Hippocampal formation (tissue), 2 donors: ENCODE measurements around the gene CD302.
"Not testable (repeated sequence)": the region's sequence is repeated elsewhere in the genome, so short reads cannot be mapped to it uniquely, and the experiment has no call there.

Experiments used
- DNase-seq, 2 donors: peaks; one replicate each; lab custom pipeline; 2025; lab: John Stamatoyannopoulos, UW

CD302 gene

GRCh38 chr2:159750873-159751272 is 47.1 kb downstream of the CD302 start:
- DNase-seq, result no peak

GRCh38 chr2:159748089-159748488 is 49.9 kb downstream of the CD302 start:
- DNase-seq, result no peak

- DNase-seq, result not testable (repeated sequence)
These were observed 52.8 kb downstream of the CD302 start for GRCh38 chr2:159745237-159745636.

GRCh38 chr2:159744363-159744762 is 53.6 kb downstream of the CD302 start:
- no peak for DNase-seq

GRCh38 chr2:159742846-159743245 is 55.2 kb downstream of the CD302 start:
- no peak for DNase-seq

GRCh38 chr2:159738509-159739390 is 59.3 kb downstream of the CD302 start:
- DNase-seq, result no peak

GRCh38 chr2:159737917-159738296 is 60.1 kb downstream of the CD302 start:
- no peak for DNase-seq

- no peak for DNase-seq
These were observed 60.6 kb downstream of the CD302 start for GRCh38 chr2:159737292-159737916.

GRCh38 chr2:159736048-159736447 is 62.0 kb downstream of the CD302 start:
- DNase-seq, result no peak

GRCh38 chr2:159735648-159736047 is 62.4 kb downstream of the CD302 start:
- DNase-seq, result no peak

GRCh38 chr2:159728629-159729028 is 69.4 kb downstream of the CD302 start:
- no peak for DNase-seq

GRCh38 chr2:159725713-159726112 is 72.3 kb downstream of the CD302 start:
- no peak for DNase-seq

- DNase-seq, result not testable (repeated sequence)
These were observed 73.0 kb downstream of the CD302 start for GRCh38 chr2:159724795-159725572.

- no peak for DNase-seq
These were observed 75.4 kb downstream of the CD302 start for GRCh38 chr2:159722580-159722979.

- no peak for DNase-seq
These were observed 77.3 kb downstream of the CD302 start for GRCh38 chr2:159720676-159721075.
